NCI-H510A (cell line): ENCODE data around the gene MTUS2.

ENCODE experiments used
- DNase-seq: peaks from one replicate; lab custom pipeline; 2025; lab: John Stamatoyannopoulos, UW

The MTUS2 gene

GRCh38 chr13:29402166-29402636 lies 582.1 kb downstream of the MTUS2 start:
- DNase-seq: no peak

- no peak for DNase-seq
Observed at GRCh38 chr13:29405401-29405800, 585.3 kb downstream of the MTUS2 start.

- DNase-seq: no peak
Observed at GRCh38 chr13:29411481-29411880, 591.3 kb downstream of the MTUS2 start.

GRCh38 chr13:29418026-29418425 lies 597.9 kb downstream of the MTUS2 start:
- no peak for DNase-seq

GRCh38 chr13:29421118-29421517 lies 601.0 kb downstream of the MTUS2 start:
- no peak for DNase-seq

- DNase-seq: no peak
Observed at GRCh38 chr13:29422015-29422414, 601.9 kb downstream of the MTUS2 start.

- no peak for DNase-seq
Observed at GRCh38 chr13:29423050-29423449, 602.9 kb downstream of the MTUS2 start.

- no peak for DNase-seq
Observed at GRCh38 chr13:29427937-29428309, 607.8 kb downstream of the MTUS2 start.

- DNase-seq: peak; percentile 48
Observed at GRCh38 chr13:29428310-29429181, 608.4 kb downstream of the MTUS2 start.

GRCh38 chr13:29429286-29429900 lies 609.3 kb downstream of the MTUS2 start:
- DNase-seq: no peak

GRCh38 chr13:29434217-29434945 lies 614.2 kb downstream of the MTUS2 start:
- no peak for DNase-seq

GRCh38 chr13:29435125-29435911 lies 615.2 kb downstream of the MTUS2 start:
- peak; percentile 24 for DNase-seq

GRCh38 chr13:29436291-29436690 lies 616.2 kb downstream of the MTUS2 start:
- DNase-seq: no peak

GRCh38 chr13:29436721-29437280 lies 616.7 kb downstream of the MTUS2 start:
- DNase-seq: no peak

GRCh38 chr13:29438769-29439168 lies 618.6 kb downstream of the MTUS2 start:
- no peak for DNase-seq

GRCh38 chr13:29439601-29440388 lies 619.7 kb downstream of the MTUS2 start:
- no peak for DNase-seq

- DNase-seq: no peak
Observed at GRCh38 chr13:29441306-29441705, 621.2 kb downstream of the MTUS2 start.

- DNase-seq: no peak
Observed at GRCh38 chr13:29446016-29446415, 625.9 kb downstream of the MTUS2 start.

GRCh38 chr13:29448174-29448573 lies 628.0 kb downstream of the MTUS2 start:
- no peak for DNase-seq

- no peak for DNase-seq
Observed at GRCh38 chr13:29449726-29450125, 629.6 kb downstream of the MTUS2 start.

- no peak for DNase-seq
Observed at GRCh38 chr13:29451976-29452375, 631.8 kb downstream of the MTUS2 start.
